DMS53 treated with DMSO at 0.1 percent for 48 hours (cell line): ENCODE measurements around the gene GPC6.
A peak's percentile ranks its signal among the peaks of the same experiment; 100 is the strongest.

Source experiments
- DNase-seq: peaks from one replicate; lab custom pipeline; 2025; ENCODE audit not compliant: unreplicated experiment; lab: John Stamatoyannopoulos, UW

GPC6 gene

DNA sequence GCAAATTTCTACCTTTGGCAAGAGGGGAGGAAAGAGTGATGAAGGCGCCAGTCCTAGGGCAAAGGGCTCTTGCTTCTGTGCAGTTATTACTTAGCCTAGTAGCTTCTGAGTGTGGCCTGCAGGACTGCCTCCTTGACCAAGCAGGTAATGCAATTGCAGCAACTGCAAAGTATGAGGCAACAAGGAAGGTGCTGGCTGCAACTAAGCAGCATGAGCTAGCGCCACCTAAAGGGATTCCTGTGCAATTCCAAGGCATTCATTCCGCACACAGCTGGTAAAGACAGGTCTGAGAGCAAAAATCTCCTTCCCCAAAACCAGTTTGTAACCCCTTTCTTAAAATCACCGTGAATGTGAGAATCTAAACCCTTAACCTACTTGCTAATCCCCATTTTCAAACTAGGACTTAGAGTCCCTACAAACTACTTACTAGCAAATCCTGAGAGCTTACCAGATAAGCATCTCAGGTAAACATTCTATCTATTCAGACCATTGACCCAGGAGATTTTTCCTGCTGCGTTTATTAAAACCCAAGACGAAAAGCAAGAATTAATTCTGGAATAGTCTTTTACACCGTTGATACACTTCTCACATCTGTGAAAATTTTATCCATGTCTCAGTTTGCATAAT, 1190.0 kb downstream of the GPC6 start:
- DNase-seq, result peak; percentile 11

DNA sequence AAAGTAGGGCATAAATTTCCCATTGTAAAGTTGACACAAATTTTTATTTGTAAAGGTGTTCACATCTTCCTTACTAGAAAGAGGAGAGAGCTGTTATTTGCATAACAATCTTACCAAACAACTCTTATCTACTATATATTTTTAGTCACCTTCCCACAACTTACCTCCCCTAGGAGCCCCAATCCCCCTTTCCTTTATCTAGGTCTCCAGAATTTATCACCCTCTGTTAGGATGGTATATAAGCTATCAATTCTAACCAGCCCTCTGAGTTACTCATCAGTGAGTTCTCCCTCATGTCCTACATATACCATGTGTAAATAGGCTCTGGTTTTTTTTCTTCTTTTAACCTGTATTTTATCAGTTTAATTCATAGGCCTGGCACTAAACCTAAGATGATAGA, 1190.7 kb downstream of the GPC6 start:
- DNase-seq, result no peak

DNA sequence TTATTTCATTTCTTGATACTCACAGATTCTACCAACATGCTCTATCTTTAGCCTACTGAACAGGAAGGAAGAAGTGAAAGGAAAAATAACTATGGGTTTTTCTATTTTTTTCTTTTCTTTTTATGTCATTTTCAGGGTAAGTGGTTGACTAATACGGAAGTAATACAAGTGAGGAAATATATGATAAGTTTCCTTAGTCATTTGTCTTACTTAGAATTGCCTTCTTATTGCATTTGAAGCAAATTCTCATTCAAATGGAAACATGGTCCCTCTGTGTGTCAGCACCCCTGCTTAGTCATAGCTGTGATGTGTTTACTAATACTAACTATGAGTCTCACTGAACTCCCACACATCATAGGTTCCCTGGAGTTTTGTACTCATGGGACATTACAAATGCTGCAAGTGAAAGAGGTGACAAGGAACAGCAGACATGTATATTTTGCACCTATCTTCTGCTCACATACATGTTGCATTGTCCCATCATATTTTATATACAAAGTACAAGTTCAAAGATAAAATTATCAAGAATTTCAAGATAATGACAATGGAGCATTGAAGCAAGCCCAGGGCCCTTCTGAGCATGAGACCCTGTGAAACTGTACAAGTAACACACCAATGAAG, 1192.8 kb downstream of the GPC6 start:
- no peak for DNase-seq

DNA sequence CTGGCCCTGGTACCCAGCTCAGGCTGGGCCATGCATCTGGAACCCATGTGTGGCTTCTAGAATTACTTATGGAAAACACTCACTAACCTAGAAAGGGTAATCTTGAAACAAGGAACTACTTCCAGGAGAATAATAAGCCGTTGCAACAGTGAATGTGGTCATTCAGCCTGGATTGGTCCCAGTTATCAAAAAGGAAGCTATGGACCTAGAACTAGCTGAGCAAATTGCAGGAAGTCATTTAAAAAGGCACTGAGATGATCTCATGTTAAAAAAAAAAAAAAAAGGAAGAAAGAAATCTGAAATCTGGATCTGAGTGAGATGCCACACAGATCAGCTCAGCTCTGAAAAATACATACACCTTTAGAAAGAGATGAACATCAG, 1193.3 kb downstream of the GPC6 start:
- DNase-seq, result no peak

DNA sequence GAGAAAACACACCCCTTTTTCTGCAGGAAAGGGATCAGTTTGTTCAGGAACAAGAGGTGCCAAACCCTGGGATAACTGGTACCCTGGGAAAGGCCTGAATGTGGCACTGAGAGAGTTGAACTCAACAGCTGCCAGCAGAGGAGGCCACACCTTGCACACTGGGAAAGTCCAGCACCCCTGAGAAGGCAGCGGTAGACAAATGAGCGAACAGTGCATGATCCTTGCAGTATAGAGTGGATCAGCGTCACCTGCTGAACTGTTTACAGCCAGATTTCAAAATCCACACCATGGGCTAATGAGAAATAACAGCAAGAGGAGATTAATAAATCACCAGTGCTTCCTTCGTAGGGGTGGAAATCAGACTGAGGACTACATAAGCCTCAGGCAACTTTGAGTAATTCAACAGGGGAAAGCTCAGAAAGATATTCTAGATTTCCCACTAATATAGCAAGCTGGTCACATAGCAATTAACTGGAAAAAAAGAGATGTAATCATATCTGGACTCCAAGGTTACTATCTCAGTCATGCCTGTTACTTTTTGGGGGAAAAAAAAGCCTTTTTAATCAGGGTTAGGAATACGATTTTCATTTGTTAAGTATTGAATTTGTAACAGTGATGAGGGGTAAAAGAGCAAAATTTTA, 1200.8 kb downstream of the GPC6 start:
- no peak for DNase-seq

DNA sequence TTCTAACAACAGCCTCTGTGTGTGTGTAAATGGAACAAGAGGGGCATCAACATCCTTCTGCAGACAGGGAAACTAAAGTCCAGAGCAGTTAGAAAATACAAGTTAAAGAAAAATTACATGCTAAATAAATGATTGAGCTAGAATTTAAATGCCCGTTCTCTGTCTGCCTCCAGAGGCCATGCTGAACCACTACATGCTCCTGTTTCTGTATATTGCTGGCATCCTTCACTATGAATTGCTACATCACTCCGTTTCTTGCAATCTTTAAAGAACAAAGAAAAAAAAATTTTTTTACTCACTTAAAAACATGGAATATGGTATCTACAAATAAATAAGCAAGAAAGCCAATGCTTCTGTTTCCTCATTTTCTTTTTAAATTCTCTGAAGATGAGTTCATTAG, 1205.0 kb downstream of the GPC6 start:
- DNase-seq, result no peak

DNA sequence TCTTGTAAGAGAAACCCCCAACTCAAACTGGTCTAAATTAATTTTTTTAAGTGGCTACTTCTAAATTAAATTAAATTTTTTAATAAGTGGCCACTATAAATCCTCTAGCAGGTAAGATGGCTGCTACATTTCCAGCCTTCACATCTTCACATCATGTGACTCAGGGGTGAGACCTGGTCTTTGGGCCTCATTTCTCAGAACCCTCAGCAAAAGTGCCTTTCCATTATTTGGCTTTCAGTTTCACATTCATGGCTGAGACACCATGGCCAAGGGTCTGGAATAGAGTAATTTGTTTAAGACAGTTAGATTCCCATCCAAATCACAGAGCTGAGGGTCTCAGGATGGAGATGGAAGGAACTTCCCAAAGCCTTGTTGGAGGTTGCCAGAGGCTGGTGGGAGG, 1205.4 kb downstream of the GPC6 start:
- no peak for DNase-seq

DNA sequence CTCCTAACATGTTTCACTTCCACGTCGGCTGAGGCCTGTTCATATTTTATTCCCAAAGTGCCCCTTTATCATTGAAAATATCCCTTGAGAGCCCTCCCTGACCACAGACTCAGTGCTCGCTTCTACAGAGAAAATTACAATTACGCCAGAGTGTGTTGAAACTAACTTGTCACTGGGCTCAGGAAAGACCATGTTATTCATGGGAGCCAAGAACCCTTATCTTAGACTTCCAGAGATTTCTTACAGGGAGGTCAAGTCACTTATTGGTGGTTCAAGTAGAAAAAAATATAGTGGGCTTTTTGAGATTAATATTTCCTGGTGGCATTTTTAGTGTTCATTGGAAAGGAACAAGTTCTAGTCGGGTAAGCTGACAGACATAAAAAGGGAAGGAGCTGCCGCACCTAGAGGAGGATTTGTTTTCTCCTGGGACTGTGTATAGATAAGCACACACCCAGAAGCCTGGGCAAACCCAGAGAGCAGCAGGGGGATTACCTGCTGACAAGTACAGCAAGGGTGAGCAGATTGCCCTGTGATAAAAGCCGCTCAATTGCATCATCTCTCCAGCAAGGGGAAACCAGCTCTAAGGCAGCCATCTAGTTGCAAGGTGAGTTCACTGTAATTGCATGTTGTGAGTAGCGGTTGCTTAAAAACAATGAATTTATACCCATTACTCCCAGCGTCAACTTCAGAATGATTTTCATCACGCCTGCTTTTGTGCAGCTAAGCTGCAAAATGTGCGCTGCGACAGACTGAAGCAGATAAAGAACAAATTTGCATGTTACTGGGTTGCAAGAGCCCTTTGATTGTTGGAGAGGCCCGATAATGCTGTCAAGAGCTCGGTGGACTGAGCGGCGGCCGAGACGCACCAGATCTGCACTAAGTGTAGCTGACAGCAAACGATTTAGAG, 1206.7 kb downstream of the GPC6 start:
- DNase-seq, result no peak

DNA sequence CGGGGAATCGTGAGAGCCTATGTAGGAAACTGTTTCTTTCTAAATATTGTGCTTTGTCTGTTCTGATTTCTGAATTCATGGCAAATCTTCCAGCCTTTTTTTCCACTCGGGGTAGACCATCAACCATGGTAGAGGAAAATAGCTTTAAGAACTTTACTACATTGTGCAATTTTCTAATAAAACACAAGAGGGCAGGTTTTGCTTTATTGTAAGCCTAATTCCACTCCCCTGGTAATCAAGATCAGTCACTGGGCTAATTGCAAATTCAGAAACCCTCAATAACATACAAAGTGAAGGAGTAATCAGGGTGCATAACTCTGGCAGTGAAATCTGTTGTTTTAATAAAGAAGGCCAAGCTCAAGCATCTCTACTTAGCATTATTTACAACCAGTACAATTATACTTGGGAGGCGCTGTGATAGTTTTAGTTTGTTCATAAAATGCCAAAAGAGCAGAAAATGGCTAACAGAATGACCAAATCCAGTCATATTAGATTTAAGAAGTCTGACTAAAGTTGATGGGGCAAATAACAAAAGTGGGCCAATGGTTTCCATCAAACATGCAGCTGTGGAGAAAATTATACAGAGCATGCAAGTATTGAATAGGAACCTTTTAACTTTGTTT, 1209.1 kb downstream of the GPC6 start:
- peak; percentile 2 for DNase-seq

DNA sequence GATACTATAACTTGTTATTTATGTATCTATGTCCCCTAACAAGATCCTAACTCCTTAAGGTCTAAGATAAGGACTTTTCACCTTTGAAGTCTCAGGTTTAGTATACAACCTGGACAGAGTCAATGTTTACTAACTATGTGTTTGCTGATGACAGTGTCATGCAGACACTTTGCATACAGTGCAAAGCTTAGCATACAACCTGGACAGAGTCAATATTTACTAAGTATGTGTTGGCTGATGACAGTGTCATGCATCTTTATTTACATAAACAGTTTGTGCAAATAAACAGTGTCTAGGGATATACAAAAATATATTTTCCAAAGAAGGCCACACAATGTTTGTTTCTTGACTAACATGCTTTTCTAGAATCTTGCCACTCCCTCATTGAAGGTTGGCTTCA, 1218.2 kb downstream of the GPC6 start:
- DNase-seq, result peak; percentile 28

DNA sequence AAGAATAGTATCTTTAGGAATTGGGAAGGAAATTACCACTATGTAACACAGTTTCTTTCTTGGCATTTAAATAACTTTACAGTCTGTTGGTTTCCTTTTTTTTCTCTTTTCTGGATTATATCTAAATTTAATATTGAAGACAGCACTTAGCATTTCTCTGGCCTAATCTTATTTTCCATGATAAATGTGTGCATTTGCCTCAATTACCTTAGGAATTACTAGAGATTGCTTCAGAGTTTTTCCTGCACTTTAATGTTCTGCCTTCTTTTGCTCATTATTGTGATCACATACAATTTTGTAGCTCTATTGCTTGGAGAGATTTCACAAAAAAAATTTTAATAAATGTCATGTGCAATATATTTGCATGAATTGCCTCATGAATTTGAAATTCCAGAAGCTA, 1227.7 kb downstream of the GPC6 start:
- DNase-seq, result no peak

DNA sequence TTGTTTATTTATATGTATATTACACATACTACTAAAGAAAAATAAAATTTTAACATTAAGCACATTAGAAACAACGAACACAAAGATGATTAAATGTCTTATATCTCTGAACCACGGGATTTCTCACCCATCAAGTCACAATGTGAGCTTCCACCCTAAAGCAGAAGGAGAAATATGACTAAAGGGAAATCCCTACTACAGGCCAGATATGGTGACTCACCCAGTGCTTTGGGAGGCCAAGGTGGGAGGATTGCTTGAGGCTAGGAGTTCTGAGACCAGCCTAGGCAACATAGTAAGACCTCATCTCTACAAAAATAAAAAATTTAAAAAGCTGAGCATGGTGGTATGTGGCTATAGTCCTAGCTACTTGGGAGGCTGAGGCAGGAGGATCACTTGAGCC, 1228.3 kb downstream of the GPC6 start:
- DNase-seq, result no peak

DNA sequence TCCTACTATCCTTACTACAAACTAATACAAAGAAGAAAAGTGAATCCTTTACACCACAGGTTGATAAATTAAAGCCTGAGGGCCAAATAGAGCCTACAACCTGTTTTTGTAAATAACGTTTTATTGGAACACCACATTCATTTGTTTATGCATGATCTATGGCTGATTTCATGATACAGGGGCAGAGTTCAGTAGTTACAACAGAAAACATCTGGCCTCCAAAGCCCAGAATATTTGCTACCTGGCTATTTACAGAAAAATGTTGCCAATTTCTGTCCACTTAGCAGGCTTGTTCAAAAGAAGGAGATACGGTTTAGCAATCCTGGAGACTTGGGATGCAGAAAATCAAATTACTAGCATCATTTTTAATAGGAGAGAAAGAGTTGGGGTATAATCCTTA, 1228.8 kb downstream of the GPC6 start:
- no peak for DNase-seq
